Trophoblast cell (in vitro differentiated cells and primary cell): ENCODE results near the gene LYSMD4.

Source experiments
- DNase-seq, 2 donors: peaks; one replicate each; pipeline ENCODE4 v3.0.0-alpha.2; 2016
- H2AFZ ChIP-seq: 2 replicates; pipeline ENCODE4 v1.6.1; 2013; ENCODE audit warnings: low read length, moderate library complexity, mild to moderate bottlenecking; ENCODE audit not compliant: insufficient read depth, poor library complexity
- H2AK5ac ChIP-seq: 2 replicates; pipeline ENCODE4 v1.6.1; 2013; ENCODE audit warnings: mild to moderate bottlenecking, low read length
- H2BK120ac ChIP-seq: 2 replicates; pipeline ENCODE4 v1.6.1; 2013; ENCODE audit warnings: low read length, mild to moderate bottlenecking, moderate library complexity; ENCODE audit not compliant: insufficient read depth, poor library complexity
- H2BK12ac ChIP-seq: 2 replicates; pipeline ENCODE4 v1.6.1; 2013; ENCODE audit warnings: mild to moderate bottlenecking, low read length, moderate library complexity
- H2BK5ac ChIP-seq: 2 replicates; pipeline ENCODE4 v1.6.1; 2013; ENCODE audit warnings: low read length, low read depth, moderate library complexity, mild to moderate bottlenecking; ENCODE audit not compliant: poor library complexity
- H3K14ac ChIP-seq: 2 replicates; pipeline ENCODE4 v1.6.1; 2013; ENCODE audit warnings: mild to moderate bottlenecking, low read length
- H3K18ac ChIP-seq: 2 replicates; pipeline ENCODE4 v1.6.1; 2013; ENCODE audit warnings: mild to moderate bottlenecking, low read length
- H3K23ac ChIP-seq: 2 replicates; pipeline ENCODE4 v1.6.1; 2013; ENCODE audit warnings: low read length
- H3K27ac ChIP-seq: 2 replicates; pipeline ENCODE4 v1.5.1; 2013; ENCODE audit warnings: low read depth, mild to moderate bottlenecking, inconsistent platforms, low read length, moderate library complexity
- H3K27me3 ChIP-seq: 2 replicates; pipeline ENCODE4 v1.6.1; 2013; ENCODE audit warnings: inconsistent platforms, mild to moderate bottlenecking, low read length, moderate library complexity; ENCODE audit not compliant: insufficient read depth
- H3K36me3 ChIP-seq, 2 experiments: 1 replicate in 1 of 2; 2 replicates in 1 of 2; pipeline ENCODE4 v1.6.1; 2013; ENCODE audit warnings: low read length in 2 of 2, mild to moderate bottlenecking in 2 of 2, moderate library complexity in 1 of 2; ENCODE audit not compliant: insufficient read depth in 2 of 2, control insufficient read depth in 1 of 2
- H3K4ac ChIP-seq: 2 replicates; pipeline ENCODE4 v1.6.1; 2013; ENCODE audit warnings: low read depth, mild to moderate bottlenecking, low read length, moderate library complexity
- H3K4me1 ChIP-seq, 2 experiments: 1 replicate in 1 of 2; 2 replicates in 1 of 2; pipeline ENCODE4 v1.6.1; 2013; ENCODE audit warnings: low read length in 2 of 2, mild to moderate bottlenecking in 2 of 2, moderate library complexity in 1 of 2; ENCODE audit not compliant: insufficient read depth in 2 of 2, control insufficient read depth in 1 of 2
- H3K4me2 ChIP-seq: 2 replicates; pipeline ENCODE4 v1.6.1; 2013; ENCODE audit warnings: inconsistent platforms, mild to moderate bottlenecking, low read length, moderate library complexity
- H3K4me3 ChIP-seq: 2 replicates; pipeline ENCODE4 v1.5.1; 2013; ENCODE audit warnings: mild to moderate bottlenecking, low read depth, low read length, inconsistent platforms
- H3K79me1 ChIP-seq: one replicate; pipeline ENCODE4 v1.6.1; 2013; ENCODE audit warnings: low read length
- H3K79me2 ChIP-seq: 2 replicates; pipeline ENCODE4 v1.6.1; 2013; ENCODE audit warnings: low read length, mild to moderate bottlenecking; ENCODE audit not compliant: control insufficient read depth, insufficient read depth, poor library complexity
- H3K9ac ChIP-seq: 2 replicates; pipeline ENCODE4 v1.6.1; 2013; ENCODE audit warnings: mild to moderate bottlenecking, low read length
- H3K9me3 ChIP-seq: 2 replicates; pipeline ENCODE4 v1.6.1; 2013; ENCODE audit warnings: low read depth, mild to moderate bottlenecking, control low read depth, inconsistent platforms, low read length; ENCODE audit not compliant: insufficient read depth
- H4K12ac ChIP-seq: 2 replicates; pipeline ENCODE4 v1.6.1; 2013; ENCODE audit warnings: low read depth, mild to moderate bottlenecking, low read length, moderate library complexity
- H4K8ac ChIP-seq: 2 replicates; pipeline ENCODE4 v1.6.1; 2013; ENCODE audit warnings: low read depth, mild to moderate bottlenecking, low read length, moderate library complexity
- H4K91ac ChIP-seq: one replicate; pipeline ENCODE4 v1.6.1; 2013; ENCODE audit warnings: low read depth, mild to moderate bottlenecking, low read length, moderate library complexity
- WGBS: extraction: QIAGEN DNeasy Blood & Tissue Kit; methylation state at CpG from one replicate; pipeline ENCODE4 v1.1.7; 2013; ENCODE audit warnings: missing lambda C conversion rate; ENCODE audit not compliant: insufficient read length, insufficient coverage; ENCODE audit errors: extremely low coverage; 5-methylcytosine and 5-hydroxymethylcytosine counted together

LYSMD4 gene

GRCh38 chr15:99732124-99732750 lies 1.0 kb downstream of the LYSMD4 start:
- Histone ChIP-seq H3K27me3 (no peaks in the 10 kb centered on the region), H4K91ac (no peak overlapping the region), H4K12ac (no peak overlapping the region), H3K79me2 (peaks cover 4% of the 10 kb centered on the region), H3K4me2 (peak overlapping the region; percentile 92), H2BK120ac (no peak overlapping the region), H3K9ac (peak overlapping the region; percentile 16), H3K79me1 (peaks cover 8% of the 10 kb centered on the region), H3K23ac (no peak overlapping the region), H2BK12ac (no peak overlapping the region), H3K36me3 (peaks cover 8 to 9% of the 10 kb centered on the region in 2 experiments), H3K4me1 (peaks cover 4 to 8% of the 10 kb centered on the region in 2 experiments), H3K4ac (no peak overlapping the region), H3K18ac (no peak overlapping the region), H2BK5ac (no peak overlapping the region), H4K8ac (no peak overlapping the region), H3K14ac (no peak overlapping the region), H3K27ac (no peak overlapping the region), H3K4me3 (peak overlapping the region; percentile 87), H3K9me3 (peaks cover 2% of the 10 kb centered on the region), H2AK5ac (no peak overlapping the region), H2AFZ (no peak overlapping the region)
- no CpG with 5 or more reads among the region's 18 CpGs for WGBS
- DNase-seq: peak; percentile 39 to 57

DNA sequence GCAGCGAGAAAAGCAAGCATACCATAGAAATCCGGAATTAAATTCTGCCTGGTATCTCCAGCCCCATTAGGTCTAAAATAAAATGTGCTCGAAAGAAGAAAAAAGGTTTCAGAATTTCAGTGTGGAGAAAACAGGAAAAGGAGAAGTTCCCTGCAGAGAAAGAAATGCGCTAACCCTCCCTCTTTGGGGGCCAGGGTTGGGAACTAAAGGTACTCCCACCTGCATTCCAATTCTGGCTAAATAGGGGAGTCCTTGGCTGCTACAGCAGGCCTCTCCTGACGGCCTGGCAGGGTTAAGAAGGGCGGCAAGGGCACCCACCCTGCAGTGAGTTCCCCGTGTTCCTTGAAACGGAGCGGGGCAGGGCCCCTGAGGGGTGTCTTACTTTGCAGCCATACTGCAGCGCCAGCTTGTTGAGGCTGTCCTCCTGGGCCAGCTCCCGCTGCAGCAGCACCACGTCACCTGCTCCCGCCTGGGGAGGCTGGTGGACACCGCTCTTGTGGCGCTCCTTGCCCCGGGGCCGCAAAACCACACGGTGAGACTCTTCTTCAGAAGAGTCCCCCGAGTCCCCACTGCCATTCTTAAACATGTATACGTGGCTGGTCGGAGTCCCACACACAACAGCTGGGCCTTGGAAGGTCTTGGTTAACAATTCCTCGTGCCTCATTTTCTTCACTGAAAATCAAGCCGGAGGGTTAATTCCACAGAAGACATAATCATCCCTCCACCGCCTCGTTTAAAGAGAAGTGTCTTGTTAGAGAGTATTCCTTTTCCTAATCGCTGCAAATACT lies 1.7 kb downstream of the LYSMD4 start:
- H3K4me1 ChIP-seq: peaks cover 4 to 8% of the 10 kb centered on the region in 2 experiments
- H3K4me2 ChIP-seq: peak overlapping the region; percentile 92
- no peak overlapping the region for H2AFZ ChIP-seq
- no peak overlapping the region for H2AK5ac ChIP-seq
- H4K91ac ChIP-seq: no peak overlapping the region
- peak; percentile 70 to 92 for DNase-seq
- peaks cover 4% of the 10 kb centered on the region for H3K79me2 ChIP-seq
- no CpG with 5 or more reads among the region's 26 CpGs for WGBS
- H3K4ac ChIP-seq: no peak overlapping the region
- H4K12ac ChIP-seq: no peak overlapping the region
- no peak overlapping the region for H2BK5ac ChIP-seq
- H3K23ac ChIP-seq: no peak overlapping the region
- peak overlapping the region; percentile 11 for H3K14ac ChIP-seq
- H3K9ac ChIP-seq: no peak overlapping the region
- H2BK120ac ChIP-seq: no peak overlapping the region
- no peak overlapping the region for H4K8ac ChIP-seq
- no peak overlapping the region for H2BK12ac ChIP-seq
- H3K79me1 ChIP-seq: peaks cover 8% of the 10 kb centered on the region
- H3K27ac ChIP-seq: no peak overlapping the region
- H3K36me3 ChIP-seq: peaks cover 8 to 9% of the 10 kb centered on the region in 2 experiments
- H3K18ac ChIP-seq: peak overlapping the region; percentile 35
- no peak overlapping the region for H3K4me3 ChIP-seq
- H3K27me3 ChIP-seq: no peaks in the 10 kb centered on the region
- peaks cover 2% of the 10 kb centered on the region for H3K9me3 ChIP-seq

DNA sequence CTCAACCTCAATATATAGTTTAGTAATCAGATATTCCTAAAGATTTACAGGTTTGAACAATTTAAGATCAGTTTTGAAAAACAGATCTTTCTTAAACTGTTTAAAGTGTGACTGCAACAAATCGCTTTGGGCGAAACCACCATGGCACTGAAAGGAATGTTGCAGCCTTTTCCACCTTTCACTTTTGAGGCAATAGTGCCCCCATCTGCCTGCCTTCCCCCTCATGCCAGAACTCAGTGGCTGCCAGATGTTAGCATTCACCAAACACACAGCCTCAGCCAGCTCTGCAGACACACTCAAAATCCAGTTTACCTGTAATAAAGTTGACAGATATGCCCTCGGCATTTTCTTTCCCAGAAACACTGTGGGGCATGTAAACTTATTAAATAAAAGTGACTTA lies 3.3 kb downstream of the LYSMD4 start:
- no peak overlapping the region for H3K4me3 ChIP-seq
- peaks cover 8 to 9% of the 10 kb centered on the region in 2 experiments for H3K36me3 ChIP-seq
- no peak overlapping the region for H3K14ac ChIP-seq
- H3K4ac ChIP-seq: no peak overlapping the region
- peaks cover 4 to 8% of the 10 kb centered on the region in 2 experiments for H3K4me1 ChIP-seq
- H2BK120ac ChIP-seq: no peak overlapping the region
- no peaks in the 10 kb centered on the region for H3K27me3 ChIP-seq
- H4K91ac ChIP-seq: no peak overlapping the region
- no peak overlapping the region for H3K27ac ChIP-seq
- no peak overlapping the region for H3K23ac ChIP-seq
- WGBS: no CpG with 5 or more reads among the region's 3 CpGs
- H2BK5ac ChIP-seq: no peak overlapping the region
- no peak overlapping the region for H4K8ac ChIP-seq
- H4K12ac ChIP-seq: no peak overlapping the region
- H3K79me1 ChIP-seq: peaks cover 8% of the 10 kb centered on the region
- H2BK12ac ChIP-seq: no peak overlapping the region
- no peak overlapping the region for H3K4me2 ChIP-seq
- no peak overlapping the region for H2AK5ac ChIP-seq
- no peak overlapping the region for H2AFZ ChIP-seq
- H3K18ac ChIP-seq: no peak overlapping the region
- H3K79me2 ChIP-seq: peaks cover 4% of the 10 kb centered on the region
- H3K9ac ChIP-seq: no peak overlapping the region
- DNase-seq: peak in 1 of 2 donors; percentile 30
- peaks cover 10% of the 10 kb centered on the region for H3K9me3 ChIP-seq

- no peak for DNase-seq
- no peak overlapping the region for H3K4me2 ChIP-seq
- peaks cover 14% of the 10 kb centered on the region for H3K9me3 ChIP-seq
- no peaks in the 10 kb centered on the region for H3K27me3 ChIP-seq
- no CpG with 5 or more reads among the region's 11 CpGs for WGBS
- H3K79me1 ChIP-seq: peaks cover 8% of the 10 kb centered on the region
- peaks cover 8 to 9% of the 10 kb centered on the region in 2 experiments for H3K36me3 ChIP-seq
- no peak overlapping the region for H2BK5ac ChIP-seq
- H3K9ac ChIP-seq: no peak overlapping the region
- no peak overlapping the region for H3K4me3 ChIP-seq
- peaks cover 4% of the 10 kb centered on the region for H3K79me2 ChIP-seq
- no peak overlapping the region for H3K27ac ChIP-seq
- H4K91ac ChIP-seq: no peak overlapping the region
- no peak overlapping the region for H2AK5ac ChIP-seq
- H4K8ac ChIP-seq: no peak overlapping the region
- no peak overlapping the region for H3K14ac ChIP-seq
- no peak overlapping the region for H4K12ac ChIP-seq
- H3K23ac ChIP-seq: no peak overlapping the region
- H2BK12ac ChIP-seq: no peak overlapping the region
- H3K4ac ChIP-seq: no peak overlapping the region
- no peak overlapping the region for H2BK120ac ChIP-seq
- peaks cover 4 to 8% of the 10 kb centered on the region in 2 experiments for H3K4me1 ChIP-seq
- no peak overlapping the region for H3K18ac ChIP-seq
- H2AFZ ChIP-seq: no peak overlapping the region
These were observed 3.9 kb downstream of the LYSMD4 start for GRCh38 chr15:99729327-99729726.
